ES-I3 (cell line): ENCODE measurements around the gene TRIML1.
"Not testable (repeated sequence)": the region's sequence is repeated elsewhere in the genome, so short reads cannot be mapped to it uniquely, and the experiment has no call there.

Experiments used
- H3K36me3 ChIP-seq: 2 replicates; pipeline ENCODE4 v1.6.1; 2013; ENCODE audit warnings: mild to moderate bottlenecking, low read length, control low read depth, moderate library complexity; ENCODE audit not compliant: insufficient read depth
- H3K4me1 ChIP-seq: 2 replicates; pipeline ENCODE4 v1.6.1; 2013; ENCODE audit warnings: mild to moderate bottlenecking, control low read depth, low read length; ENCODE audit not compliant: insufficient read depth
- H3K9ac ChIP-seq: 2 replicates; pipeline ENCODE4 v1.6.1; 2013; ENCODE audit warnings: low read depth, mild to moderate bottlenecking, low read length, moderate library complexity
- H3K9me3 ChIP-seq: 2 replicates; pipeline ENCODE4 v1.6.1; 2013; ENCODE audit warnings: mild to moderate bottlenecking, low read length, moderate library complexity; ENCODE audit not compliant: control insufficient read depth, insufficient read depth

Gene TRIML1

GRCh38 chr4:188132232-188132631 lies 7.0 kb upstream of the TRIML1 start:
- no peaks in the 10 kb centered on the region for H3K36me3 ChIP-seq
- no peaks in the 10 kb centered on the region for H3K9me3 ChIP-seq
- H3K4me1 ChIP-seq: peaks cover 12% of the 10 kb centered on the region; the same call in 1 of the 2 replicates
- no peak overlapping the region for H3K9ac ChIP-seq

GRCh38 chr4:188138227-188138626 lies 1.0 kb upstream of the TRIML1 start:
- Histone ChIP-seq H3K9ac (no peak overlapping the region), H3K9me3 (no peaks in the 10 kb centered on the region), H3K36me3 (no peaks in the 10 kb centered on the region), H3K4me1 (peaks cover 2% of the 10 kb centered on the region; the same call in 1 of the 2 replicates)

- no peaks in the 10 kb centered on the region; the same call in 1 of the 2 replicates for H3K36me3 ChIP-seq
- H3K4me1 ChIP-seq: peaks cover 2% of the 10 kb centered on the region; the same call in 1 of the 2 replicates
- no peak overlapping the region for H3K9ac ChIP-seq
- no peaks in the 10 kb centered on the region for H3K9me3 ChIP-seq
Observed at GRCh38 chr4:188139671-188140070, 430 bp downstream of the TRIML1 start.

GRCh38 chr4:188143731-188144130 lies 4.5 kb downstream of the TRIML1 start:
- H3K9me3 ChIP-seq: no peaks in the 10 kb centered on the region
- H3K36me3 ChIP-seq: no peaks in the 10 kb centered on the region; the same call in 1 of the 2 replicates
- H3K4me1 ChIP-seq: peaks cover 2% of the 10 kb centered on the region; the same call in 1 of the 2 replicates
- no peak overlapping the region for H3K9ac ChIP-seq

- no peaks in the 10 kb centered on the region for H3K9me3 ChIP-seq
- H3K36me3 ChIP-seq: no peaks in the 10 kb centered on the region; the same call in 1 of the 2 replicates
- H3K4me1 ChIP-seq: 0 out of 2 replicates have a peak, but pooled peaks cover 2% of the 10 kb centered on the region
- H3K9ac ChIP-seq: no peak overlapping the region
Observed at GRCh38 chr4:188145601-188146000, 6.4 kb downstream of the TRIML1 start.

- Histone ChIP-seq H3K9ac (no peak overlapping the region), H3K9me3 (no peaks in the 10 kb centered on the region), H3K4me1 (0 out of 2 replicates have a peak, but pooled peaks cover 2% of the 10 kb centered on the region), H3K36me3 (no peaks in the 10 kb centered on the region; the same call in 1 of the 2 replicates)
Observed at GRCh38 chr4:188146618-188147017, 7.4 kb downstream of the TRIML1 start.

GRCh38 chr4:188147176-188147575 lies 7.9 kb downstream of the TRIML1 start:
- no peaks in the 10 kb centered on the region for H3K9me3 ChIP-seq
- H3K9ac ChIP-seq: no peak overlapping the region
- 0 out of 2 replicates have a peak, but pooled peaks cover 1% of the 10 kb centered on the region for H3K4me1 ChIP-seq
- no peaks in the 10 kb centered on the region; the same call in 1 of the 2 replicates for H3K36me3 ChIP-seq

GRCh38 chr4:188147776-188148175 lies 8.5 kb downstream of the TRIML1 start:
- H3K9me3 ChIP-seq: no peaks in the 10 kb centered on the region
- H3K36me3 ChIP-seq: no peaks in the 10 kb centered on the region; the same call in 1 of the 2 replicates
- H3K4me1 ChIP-seq: no peaks in the 10 kb centered on the region
- H3K9ac ChIP-seq: no peak overlapping the region

GRCh38 chr4:188154668-188155405 lies 15.6 kb downstream of the TRIML1 start:
- Histone ChIP-seq H3K9ac (no peak overlapping the region), H3K36me3 (no peaks in the 10 kb centered on the region), H3K4me1 (no peaks in the 10 kb centered on the region), H3K9me3 (peaks cover 3% of the 10 kb centered on the region; the same call in 1 of the 2 replicates)

GRCh38 chr4:188158336-188158735 lies 19.1 kb downstream of the TRIML1 start:
- Histone ChIP-seq H3K9me3 (peaks cover 3% of the 10 kb centered on the region; the same call in 1 of the 2 replicates), H3K9ac (no peak overlapping the region), H3K36me3 (no peaks in the 10 kb centered on the region), H3K4me1 (no peaks in the 10 kb centered on the region; the same call in 1 of the 2 replicates)

- not testable (repeated sequence) for H3K9ac ChIP-seq, H3K9me3 ChIP-seq, H3K36me3 ChIP-seq, H3K4me1 ChIP-seq
Observed at GRCh38 chr4:188159513-188160226, 20.4 kb downstream of the TRIML1 start.

GRCh38 chr4:188160406-188160805 lies 21.2 kb downstream of the TRIML1 start:
- H3K9ac ChIP-seq: no peak overlapping the region
- peaks cover 3% of the 10 kb centered on the region; the same call in 1 of the 2 replicates for H3K9me3 ChIP-seq
- no peaks in the 10 kb centered on the region; the same call in 1 of the 2 replicates for H3K4me1 ChIP-seq
- no peaks in the 10 kb centered on the region for H3K36me3 ChIP-seq

GRCh38 chr4:188161167-188161566 lies 21.9 kb downstream of the TRIML1 start:
- Histone ChIP-seq H3K4me1 (no peaks in the 10 kb centered on the region; the same call in 1 of the 2 replicates), H3K9me3 (peaks cover 3% of the 10 kb centered on the region; the same call in 1 of the 2 replicates), H3K36me3 (no peaks in the 10 kb centered on the region), H3K9ac (no peak overlapping the region)

- Histone ChIP-seq H3K4me1 (no peaks in the 10 kb centered on the region; the same call in 1 of the 2 replicates), H3K9ac (no peak overlapping the region), H3K9me3 (no peaks in the 10 kb centered on the region), H3K36me3 (no peaks in the 10 kb centered on the region)
Observed at GRCh38 chr4:188162698-188163097, 23.5 kb downstream of the TRIML1 start.
